ENCODE results near the gene DLK1.

DNA sequence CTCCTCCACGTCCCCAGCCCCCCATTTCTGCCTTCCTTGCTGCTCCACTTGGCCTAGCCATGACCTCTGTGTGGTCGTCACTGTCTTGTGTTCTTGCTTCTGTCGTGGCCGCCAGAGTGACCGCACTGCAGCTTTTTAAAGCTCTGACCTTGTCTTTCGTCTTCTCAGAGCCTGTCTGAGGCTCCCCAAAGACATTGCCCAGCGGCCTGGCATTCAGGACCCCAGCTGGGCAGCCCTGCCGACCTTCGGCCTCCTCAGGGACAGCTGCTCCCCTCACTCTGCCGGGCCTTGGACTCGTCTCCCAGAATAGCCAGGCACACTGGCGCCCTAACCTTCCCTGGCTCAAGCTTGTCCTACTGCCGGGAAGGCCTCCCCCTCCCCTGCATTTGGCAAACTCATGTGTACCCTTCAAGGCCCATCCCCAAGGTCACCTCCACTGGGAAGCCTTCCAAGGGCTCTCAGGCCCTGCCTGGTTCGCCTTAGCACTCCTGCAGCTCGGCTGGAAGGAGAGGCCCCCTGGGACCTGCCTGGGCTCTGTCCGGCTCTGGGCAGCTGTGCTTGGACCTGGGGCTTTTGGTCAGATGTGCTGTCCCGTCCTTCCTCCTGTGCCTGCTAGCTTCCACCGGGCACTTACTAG lies 15.7 kb upstream of the DLK1 start:
- no peak for TF ChIP-seq CTCF (IDR thresholded peaks at IDR 0.05)
- TF ChIP-seq ZFX (IDR thresholded peaks at IDR 0.05; ENCODE audit: borderline replicate concordance) = no peak
